Measurements from ENCODE around the gene RAP1A.

Gene RAP1A

GRCh38 chr1:111639602-111640198 is 20.1 kb downstream of the RAP1A start:
- no peaks in the 10 kb centered on the region for H3K27me3 ChIP-seq (replicated peaks; ENCODE audit: control insufficient read depth, insufficient read depth, low read length)
- DNase-seq (ENCODE audit: extremely low read depth, insufficient read length): no peak
- H3K4me3 ChIP-seq (replicated peaks; ENCODE audit: low read depth, low read length): no peak overlapping the region
- peaks cover 4% of the 10 kb centered on the region for H3K36me3 ChIP-seq (ENCODE audit: control insufficient read depth, insufficient read depth, low read length)
- no peak for TF ChIP-seq CTCF (IDR thresholded peaks at IDR 0.05; ENCODE audit: insufficient read depth, low read length, poor library complexity, severe bottlenecking)

- no peaks in the 10 kb centered on the region for H3K27me3 ChIP-seq (replicated peaks; ENCODE audit: control insufficient read depth, insufficient read depth, low read length)
- TF ChIP-seq CTCF (IDR thresholded peaks at IDR 0.05; ENCODE audit: insufficient read depth, low read length, poor library complexity, severe bottlenecking): no peak
- no peak for DNase-seq (ENCODE audit: extremely low read depth, insufficient read length)
- H3K36me3 ChIP-seq (ENCODE audit: control insufficient read depth, insufficient read depth, low read length): no peaks in the 10 kb centered on the region; the same call in 1 of the 2 replicates
- H3K4me3 ChIP-seq (replicated peaks; ENCODE audit: low read depth, low read length): no peak overlapping the region
Observed at GRCh38 chr1:111643097-111643496, 23.5 kb downstream of the RAP1A start.

- TF ChIP-seq CTCF (IDR thresholded peaks at IDR 0.05; ENCODE audit: insufficient read depth, low read length, poor library complexity, severe bottlenecking): no peak
- Histone ChIP-seq H3K27me3 (replicated peaks; ENCODE audit: control insufficient read depth, insufficient read depth, low read length) (no peaks in the 10 kb centered on the region), H3K36me3 (ENCODE audit: control insufficient read depth, insufficient read depth, low read length) (peaks cover 5% of the 10 kb centered on the region), H3K4me3 (replicated peaks; ENCODE audit: low read depth, low read length) (no peak overlapping the region)
- DNase-seq (ENCODE audit: extremely low read depth, insufficient read length): no peak
Observed at GRCh38 chr1:111643696-111644095, 24.1 kb downstream of the RAP1A start.

- no peak for DNase-seq (ENCODE audit: extremely low read depth, insufficient read length)
- no peak overlapping the region for H3K4me3 ChIP-seq (replicated peaks; ENCODE audit: low read depth, low read length)
- no peak for TF ChIP-seq CTCF (IDR thresholded peaks at IDR 0.05; ENCODE audit: insufficient read depth, low read length, poor library complexity, severe bottlenecking)
- H3K36me3 ChIP-seq (ENCODE audit: control insufficient read depth, insufficient read depth, low read length): peaks cover 12% of the 10 kb centered on the region
- no peaks in the 10 kb centered on the region for H3K27me3 ChIP-seq (replicated peaks; ENCODE audit: control insufficient read depth, insufficient read depth, low read length)
Observed at GRCh38 chr1:111644506-111644905, 24.9 kb downstream of the RAP1A start.

- TF ChIP-seq CTCF (IDR thresholded peaks at IDR 0.05; ENCODE audit: insufficient read depth, low read length, poor library complexity, severe bottlenecking): no peak
- DNase-seq (ENCODE audit: extremely low read depth, insufficient read length): no peak
- Histone ChIP-seq H3K27me3 (replicated peaks; ENCODE audit: control insufficient read depth, insufficient read depth, low read length) (no peaks in the 10 kb centered on the region), H3K4me3 (replicated peaks; ENCODE audit: low read depth, low read length) (no peak overlapping the region), H3K36me3 (ENCODE audit: control insufficient read depth, insufficient read depth, low read length) (peaks cover 12% of the 10 kb centered on the region)
Observed at GRCh38 chr1:111647736-111648135, 28.1 kb downstream of the RAP1A start.

- Histone ChIP-seq H3K27me3 (replicated peaks; ENCODE audit: control insufficient read depth, insufficient read depth, low read length) (no peaks in the 10 kb centered on the region), H3K36me3 (ENCODE audit: control insufficient read depth, insufficient read depth, low read length) (peaks cover 12% of the 10 kb centered on the region)
Observed at GRCh38 chr1:111648806-111649205, 29.2 kb downstream of the RAP1A start.

More at GRCh38 chr1:111648806-111649205, 29.2 kb downstream of the RAP1A start:
- H3K4me3 ChIP-seq (replicated peaks; ENCODE audit: low read depth, low read length): no peak overlapping the region
- no peak for DNase-seq (ENCODE audit: extremely low read depth, insufficient read length)
- no peak for TF ChIP-seq CTCF (IDR thresholded peaks at IDR 0.05; ENCODE audit: insufficient read depth, low read length, poor library complexity, severe bottlenecking)
